22Rv1 (cell line): ENCODE measurements around the gene TBR1.

ENCODE experiments used
- CTCF ChIP-seq: fragments of 450-650 bp; IDR thresholded peaks from 2 replicates; pipeline ENCODE4 v1.5.1; 2017; ENCODE audit warnings: mild to moderate bottlenecking
- ZFX ChIP-seq: fragments of 450-650 bp; IDR thresholded peaks from 2 replicates; pipeline ENCODE4 v1.6.1; 2017; ENCODE audit warnings: antibody characterized with exemption, borderline replicate concordance

- TF ChIP-seq CTCF (no peak), ZFX (no peak)
Measured at GRCh38 chr2:161384864-161385263, 31.2 kb upstream of the TBR1 start.
